ENCODE data around the gene IL17B. TPM values are rescaled to one million over a fixed set of nuclear protein-coding genes. Genes with fewer than 3 reads are reported as not detected.

IL17B gene
- total RNA-seq, 2 donors from 2014 or later = 9.3 TPM; not detected in 1

DNA sequence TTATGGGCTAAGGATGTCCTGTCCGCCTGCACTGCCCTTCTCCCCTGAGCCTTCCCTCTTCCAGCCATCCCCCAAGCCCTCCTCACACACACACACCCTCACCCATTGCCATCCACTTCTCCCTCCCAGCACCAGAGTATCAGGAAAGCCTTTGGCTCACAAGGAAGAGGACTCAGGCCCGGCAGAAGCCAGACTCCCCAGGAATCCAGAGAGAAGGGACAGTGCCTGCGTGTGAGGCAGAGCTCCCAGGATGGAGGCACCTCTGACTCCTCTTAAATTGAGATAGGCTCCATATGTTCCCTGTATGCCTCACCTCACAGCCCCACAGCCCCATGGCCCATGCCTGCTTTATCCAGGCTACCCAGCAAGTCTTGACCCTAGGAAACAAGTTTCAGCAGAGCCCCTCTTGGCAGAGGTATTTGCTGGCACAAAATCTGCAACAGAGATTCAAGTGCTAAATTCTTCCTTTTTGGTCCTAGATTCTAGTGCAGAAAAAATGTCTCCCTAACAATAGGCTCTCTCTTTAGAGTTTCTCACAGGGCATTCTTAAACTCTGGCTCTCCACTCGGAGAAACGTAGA, 761 bp downstream of the IL17B start:
- DNase-seq (ENCODE audit: low spot score) = no peak
- Histone ChIP-seq H3K27ac (peak overlapping the region; percentile 72 to 74), H3K4me1 (replicated peaks) (no peaks in the 10 kb centered on the region)

GRCh38 chr5:149376711-149377447, 2.2 kb downstream of the IL17B start:
- no peaks in the 10 kb centered on the region for H3K36me3 ChIP-seq
- no peaks in the 10 kb centered on the region for H3K9me3 ChIP-seq
- TF ChIP-seq, protein P1, sequence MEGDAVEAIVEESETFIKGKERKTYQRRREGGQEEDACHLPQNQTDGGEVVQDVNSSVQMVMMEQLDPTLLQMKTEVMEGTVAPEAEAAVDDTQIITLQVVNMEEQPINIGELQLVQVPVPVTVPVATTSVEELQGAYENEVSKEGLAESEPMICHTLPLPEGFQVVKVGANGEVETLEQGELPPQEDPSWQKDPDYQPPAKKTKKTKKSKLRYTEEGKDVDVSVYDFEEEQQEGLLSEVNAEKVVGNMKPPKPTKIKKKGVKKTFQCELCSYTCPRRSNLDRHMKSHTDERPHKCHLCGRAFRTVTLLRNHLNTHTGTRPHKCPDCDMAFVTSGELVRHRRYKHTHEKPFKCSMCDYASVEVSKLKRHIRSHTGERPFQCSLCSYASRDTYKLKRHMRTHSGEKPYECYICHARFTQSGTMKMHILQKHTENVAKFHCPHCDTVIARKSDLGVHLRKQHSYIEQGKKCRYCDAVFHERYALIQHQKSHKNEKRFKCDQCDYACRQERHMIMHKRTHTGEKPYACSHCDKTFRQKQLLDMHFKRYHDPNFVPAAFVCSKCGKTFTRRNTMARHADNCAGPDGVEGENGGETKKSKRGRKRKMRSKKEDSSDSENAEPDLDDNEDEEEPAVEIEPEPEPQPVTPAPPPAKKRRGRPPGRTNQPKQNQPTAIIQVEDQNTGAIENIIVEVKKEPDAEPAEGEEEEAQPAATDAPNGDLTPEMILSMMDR (IDR thresholded peaks at IDR 0.05) = no peak
- no peak for TF ChIP-seq POLR2AphosphoS5 (IDR thresholded peaks at IDR 0.05)
- TF ChIP-seq POLR2A (IDR thresholded peaks at IDR 0.05) = no peak
- H3K4me3 ChIP-seq = no peak overlapping the region
- H3K27ac ChIP-seq = no peak overlapping the region
- no peaks in the 10 kb centered on the region for H3K27me3 ChIP-seq (replicated peaks; ENCODE audit: insufficient read depth)
- no peaks in the 10 kb centered on the region for H3K4me1 ChIP-seq (replicated peaks)
- DNase-seq (ENCODE audit: low spot score) = no peak
- intact Hi-C loops (cut with DNase I) = no loop called here
- 95% methylated on average over 7 of the region's 7 CpGs for WGBS

More for the DNA sequence above, 761 bp downstream of the IL17B start:
- TF ChIP-seq, protein P1 (IDR thresholded peaks at IDR 0.05) = no peak
- TF ChIP-seq POLR2A (IDR thresholded peaks at IDR 0.05) (no peak), POLR2AphosphoS5 (IDR thresholded peaks at IDR 0.05) (no peak)
- 30% methylated on average over 5 of the region's 5 CpGs for WGBS
- Histone ChIP-seq H3K36me3 (no peaks in the 10 kb centered on the region), H3K9me3 (no peaks in the 10 kb centered on the region), H3K27me3 (replicated peaks; ENCODE audit: insufficient read depth) (no peaks in the 10 kb centered on the region), H3K4me3 (no peak overlapping the region)
- intact Hi-C loops (cut with DNase I) = no loop called here

GRCh38 chr5:149376104-149376503, 3.0 kb downstream of the IL17B start:
- DNase-seq (ENCODE audit: low spot score) = no peak
- no peak overlapping the region for H3K4me3 ChIP-seq
- TF ChIP-seq, protein P1 (IDR thresholded peaks at IDR 0.05) = no peak
- TF ChIP-seq POLR2A (IDR thresholded peaks at IDR 0.05) = no peak
- TF ChIP-seq POLR2AphosphoS5 (IDR thresholded peaks at IDR 0.05) = no peak
- no peaks in the 10 kb centered on the region for H3K27me3 ChIP-seq (replicated peaks; ENCODE audit: insufficient read depth)
- H3K4me1 ChIP-seq (replicated peaks) = no peaks in the 10 kb centered on the region
- no peak overlapping the region for H3K27ac ChIP-seq
- H3K36me3 ChIP-seq = no peaks in the 10 kb centered on the region
- 96% methylated on average over 12 of the region's 12 CpGs for WGBS
- intact Hi-C loops (cut with DNase I) = no loop called here
- no peaks in the 10 kb centered on the region for H3K9me3 ChIP-seq

- Histone ChIP-seq H3K4me1 (replicated peaks) (no peaks in the 10 kb centered on the region), H3K4me3 (no peak overlapping the region), H3K9me3 (no peaks in the 10 kb centered on the region), H3K36me3 (no peaks in the 10 kb centered on the region), H3K27ac (no peak overlapping the region), H3K27me3 (replicated peaks; ENCODE audit: insufficient read depth) (no peaks in the 10 kb centered on the region)
- TF ChIP-seq POLR2A (IDR thresholded peaks at IDR 0.05) = no peak
- TF ChIP-seq POLR2AphosphoS5 (IDR thresholded peaks at IDR 0.05) = no peak
- TF ChIP-seq, protein P1 (IDR thresholded peaks at IDR 0.05) = no peak
- no peak for DNase-seq (ENCODE audit: low spot score)
- 86% methylated on average over 6 of the region's 6 CpGs for WGBS
- intact Hi-C loops (cut with DNase I) = no loop called here
These were observed 3.7 kb downstream of the IL17B start for GRCh38 chr5:149375434-149375833.

DNA sequence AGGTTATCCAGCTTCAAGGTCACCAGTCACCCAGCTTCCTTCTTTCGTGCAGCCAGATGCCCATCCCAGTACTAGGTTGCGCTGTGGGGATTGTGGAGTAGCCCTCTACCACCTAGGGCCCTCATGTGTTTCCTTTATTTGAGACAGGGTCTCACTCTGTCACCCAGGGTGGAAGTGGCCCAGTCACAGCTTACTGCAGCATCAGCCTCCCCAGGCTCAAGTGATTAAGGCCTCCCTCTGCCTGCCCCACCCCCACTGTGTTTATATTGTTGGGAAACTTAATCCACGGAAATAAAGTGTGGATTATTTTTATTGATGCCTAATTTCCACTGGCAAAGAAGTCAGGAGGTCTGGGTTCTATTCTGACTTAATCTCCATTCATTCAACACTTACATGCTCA, 4.3 kb downstream of the IL17B start:
- H3K9me3 ChIP-seq = no peaks in the 10 kb centered on the region
- no peak overlapping the region for H3K27ac ChIP-seq

More for the DNA sequence above, 4.3 kb downstream of the IL17B start:
- TF ChIP-seq, protein P1 (IDR thresholded peaks at IDR 0.05) = no peak
- no peak for TF ChIP-seq POLR2AphosphoS5 (IDR thresholded peaks at IDR 0.05)
- TF ChIP-seq POLR2A (IDR thresholded peaks at IDR 0.05) = no peak
- H3K4me1 ChIP-seq (replicated peaks) = no peaks in the 10 kb centered on the region
- intact Hi-C loops (cut with DNase I) = no loop called here
- WGBS = 81% methylated on average over 3 of the region's 3 CpGs
- no peak for DNase-seq (ENCODE audit: low spot score)
- H3K36me3 ChIP-seq = no peaks in the 10 kb centered on the region
- no peak overlapping the region for H3K4me3 ChIP-seq
- H3K27me3 ChIP-seq (replicated peaks; ENCODE audit: insufficient read depth) = no peaks in the 10 kb centered on the region
